ENCODE results near the gene HSF4. TPM values are rescaled to one million over a fixed set of nuclear protein-coding genes. Genes with fewer than 3 reads are reported as not detected.

HSF4 gene
- total RNA-seq, 1 donor from 2014 or later, result 5.7 TPM

DNA sequence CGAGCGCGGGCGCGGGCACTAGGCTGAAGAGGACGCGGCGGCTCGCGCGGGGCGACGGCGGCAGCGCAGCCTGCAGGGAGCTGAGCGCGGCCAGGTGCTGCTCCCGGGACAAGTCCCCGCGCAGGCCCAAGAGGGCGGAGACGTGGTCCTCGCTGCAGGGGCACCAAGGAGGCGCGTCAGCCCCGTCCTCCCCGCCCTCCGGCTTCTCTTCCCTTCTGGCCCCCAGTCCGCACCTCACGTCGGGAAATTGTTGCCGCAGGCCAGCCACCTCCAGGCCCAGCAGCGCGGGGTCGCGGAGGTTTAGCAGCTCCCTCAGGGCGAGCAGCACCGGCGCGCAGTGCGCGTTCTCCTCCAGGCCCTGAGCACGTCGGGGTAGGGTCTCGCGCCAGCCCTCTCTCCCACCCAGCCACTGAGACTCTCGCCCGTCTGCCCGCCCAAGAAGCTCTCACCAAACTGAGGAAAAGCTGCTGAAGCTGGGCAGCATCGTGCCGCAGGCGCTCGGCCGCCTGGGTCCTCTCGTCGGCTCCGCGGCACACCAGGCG lies 20.0 kb downstream of the HSF4 start:
- TF ChIP-seq CTCF (IDR thresholded peaks at IDR 0.05; ENCODE audit: unreplicated experiment), result no peak
- Mint-ChIP-seq H3K27ac (ENCODE audit: unreplicated experiment) (no peak overlapping the region), H3K36me3 (ENCODE audit: low read depth, unreplicated experiment) (peaks cover 6% of the 10 kb centered on the region), H3K4me1 (ENCODE audit: unreplicated experiment) (peaks cover 23% of the 10 kb centered on the region), H3K9me3 (ENCODE audit: unreplicated experiment) (no peaks in the 10 kb centered on the region), H3K27me3 (ENCODE audit: unreplicated experiment) (peaks cover 8% of the 10 kb centered on the region), H3K4me3 (ENCODE audit: unreplicated experiment) (no peak overlapping the region)
- no peak for DNase-seq (ENCODE audit: low spot score)

- Mint-ChIP-seq H3K36me3 (ENCODE audit: low read depth, unreplicated experiment) (peaks cover 6% of the 10 kb centered on the region), H3K27me3 (ENCODE audit: unreplicated experiment) (peaks cover 6% of the 10 kb centered on the region), H3K9me3 (ENCODE audit: unreplicated experiment) (no peaks in the 10 kb centered on the region), H3K27ac (ENCODE audit: unreplicated experiment) (peak overlapping the region; percentile 80), H3K4me3 (ENCODE audit: unreplicated experiment) (peak overlapping the region; percentile 88), H3K4me1 (ENCODE audit: unreplicated experiment) (peaks cover 27% of the 10 kb centered on the region)
- DNase-seq (ENCODE audit: low spot score), result peak; percentile 99
- peak; percentile 68 for TF ChIP-seq CTCF (IDR thresholded peaks at IDR 0.05; ENCODE audit: unreplicated experiment)
These were observed 20.6 kb downstream of the HSF4 start for GRCh38 chr16:67184995-67185650.

DNA sequence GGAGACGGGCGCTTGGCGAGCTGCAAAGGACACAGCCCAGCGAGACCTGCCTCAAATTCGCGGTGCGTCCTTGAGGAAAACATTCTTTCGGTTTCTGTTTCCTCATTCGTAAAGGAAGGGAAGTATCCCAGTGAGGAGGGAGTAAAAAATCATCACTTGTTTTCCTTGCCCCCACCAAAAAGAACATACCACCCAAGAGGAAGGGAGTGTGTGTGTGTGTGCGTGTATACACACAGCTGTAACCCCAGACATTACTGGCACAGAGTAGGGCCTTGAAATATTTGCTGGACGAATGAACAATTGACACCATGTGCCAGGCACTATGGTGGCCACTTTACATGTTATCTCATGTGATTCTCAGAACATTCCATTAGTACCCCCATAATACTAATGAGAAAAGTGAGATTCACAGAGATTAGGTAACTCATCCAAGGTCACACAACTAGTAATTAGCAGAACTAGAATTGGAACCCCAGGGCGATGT lies 21.1 kb downstream of the HSF4 start:
- no peak overlapping the region for H3K27ac Mint-ChIP-seq (ENCODE audit: unreplicated experiment)
- TF ChIP-seq CTCF (IDR thresholded peaks at IDR 0.05; ENCODE audit: unreplicated experiment), result no peak
- peak overlapping the region; percentile 88 for H3K4me3 Mint-ChIP-seq (ENCODE audit: unreplicated experiment)
- no peak for DNase-seq (ENCODE audit: low spot score)
- H3K9me3 Mint-ChIP-seq (ENCODE audit: unreplicated experiment), result no peaks in the 10 kb centered on the region
- peaks cover 6% of the 10 kb centered on the region for H3K27me3 Mint-ChIP-seq (ENCODE audit: unreplicated experiment)
- peaks cover 6% of the 10 kb centered on the region for H3K36me3 Mint-ChIP-seq (ENCODE audit: low read depth, unreplicated experiment)
- H3K4me1 Mint-ChIP-seq (ENCODE audit: unreplicated experiment), result peaks cover 32% of the 10 kb centered on the region

GRCh38 chr16:67186550-67186950 lies 22.0 kb downstream of the HSF4 start:
- Mint-ChIP-seq H3K4me1 (ENCODE audit: unreplicated experiment) (peaks cover 39% of the 10 kb centered on the region), H3K4me3 (ENCODE audit: unreplicated experiment) (peak overlapping the region; percentile 37), H3K36me3 (ENCODE audit: low read depth, unreplicated experiment) (peaks cover 6% of the 10 kb centered on the region), H3K27me3 (ENCODE audit: unreplicated experiment) (peaks cover 10% of the 10 kb centered on the region), H3K9me3 (ENCODE audit: unreplicated experiment) (no peaks in the 10 kb centered on the region), H3K27ac (ENCODE audit: unreplicated experiment) (no peak overlapping the region)
- no peak for TF ChIP-seq CTCF (IDR thresholded peaks at IDR 0.05; ENCODE audit: unreplicated experiment)
- no peak for DNase-seq (ENCODE audit: low spot score)

GRCh38 chr16:67187175-67187890 lies 22.8 kb downstream of the HSF4 start:
- Mint-ChIP-seq H3K4me1 (ENCODE audit: unreplicated experiment) (peaks cover 42% of the 10 kb centered on the region), H3K27me3 (ENCODE audit: unreplicated experiment) (peaks cover 12% of the 10 kb centered on the region), H3K4me3 (ENCODE audit: unreplicated experiment) (no peak overlapping the region), H3K36me3 (ENCODE audit: low read depth, unreplicated experiment) (peaks cover 6% of the 10 kb centered on the region), H3K9me3 (ENCODE audit: unreplicated experiment) (no peaks in the 10 kb centered on the region), H3K27ac (ENCODE audit: unreplicated experiment) (no peak overlapping the region)
- TF ChIP-seq CTCF (IDR thresholded peaks at IDR 0.05; ENCODE audit: unreplicated experiment), result no peak
- no peak for DNase-seq (ENCODE audit: low spot score)

All from endothelial cell (in vitro differentiated cells).